Gastroesophageal sphincter (tissue), 3 donors: ENCODE results near the gene MAPK7.

Experiments
- POLR2A ChIP-seq, 2 donors: fragments of 450-650 bp; IDR thresholded peaks; one replicate each; pipeline ENCODE4 v1.6.1; 2017; ENCODE audit warnings: antibody characterized with exemption in 2 of 2, mild to moderate bottlenecking in 2 of 2, moderate library complexity in 1 of 2
- POLR2AphosphoS5 ChIP-seq: sonication (generic); formaldehyde crosslinking; IDR thresholded peaks from one replicate; pipeline ENCODE4 v1.6.1; 2017; ENCODE audit warnings: antibody characterized with exemption
- TF ChIP-seq, protein P1 (sequence below), 4 experiments: fragments of 200-600 bp in 2 of 4; fragments of 450-650 bp in 2 of 4; sonication (generic) in 1 of 4; IDR thresholded peaks; one replicate each; pipeline ENCODE4 v1.5.1; 2017 to 2019; ENCODE audit warnings: antibody characterized with exemption in 4 of 4, mild to moderate bottlenecking in 2 of 4, moderate library complexity in 2 of 4

GRCh38 chr17:19414396-19415280 lies 36.3 kb downstream of the MAPK7 start:
- TF ChIP-seq POLR2AphosphoS5 (no peak), POLR2A (IDR thresholded peaks at IDR 0.05) (no peak)
- TF ChIP-seq, protein P1, sequence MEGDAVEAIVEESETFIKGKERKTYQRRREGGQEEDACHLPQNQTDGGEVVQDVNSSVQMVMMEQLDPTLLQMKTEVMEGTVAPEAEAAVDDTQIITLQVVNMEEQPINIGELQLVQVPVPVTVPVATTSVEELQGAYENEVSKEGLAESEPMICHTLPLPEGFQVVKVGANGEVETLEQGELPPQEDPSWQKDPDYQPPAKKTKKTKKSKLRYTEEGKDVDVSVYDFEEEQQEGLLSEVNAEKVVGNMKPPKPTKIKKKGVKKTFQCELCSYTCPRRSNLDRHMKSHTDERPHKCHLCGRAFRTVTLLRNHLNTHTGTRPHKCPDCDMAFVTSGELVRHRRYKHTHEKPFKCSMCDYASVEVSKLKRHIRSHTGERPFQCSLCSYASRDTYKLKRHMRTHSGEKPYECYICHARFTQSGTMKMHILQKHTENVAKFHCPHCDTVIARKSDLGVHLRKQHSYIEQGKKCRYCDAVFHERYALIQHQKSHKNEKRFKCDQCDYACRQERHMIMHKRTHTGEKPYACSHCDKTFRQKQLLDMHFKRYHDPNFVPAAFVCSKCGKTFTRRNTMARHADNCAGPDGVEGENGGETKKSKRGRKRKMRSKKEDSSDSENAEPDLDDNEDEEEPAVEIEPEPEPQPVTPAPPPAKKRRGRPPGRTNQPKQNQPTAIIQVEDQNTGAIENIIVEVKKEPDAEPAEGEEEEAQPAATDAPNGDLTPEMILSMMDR (IDR thresholded peaks at IDR 0.05), result no peak
